GM19438 (cell line): Measurements from ENCODE around the gene GPR146.

ENCODE experiments used
- ATAC-seq: cut with Tn5 transposase; IDR thresholded peaks from one replicate; pipeline ENCODE4 v1.9.1; 2021; ENCODE audit warnings: low read depth; ENCODE audit not compliant: unreplicated experiment

Gene GPR146

DNA sequence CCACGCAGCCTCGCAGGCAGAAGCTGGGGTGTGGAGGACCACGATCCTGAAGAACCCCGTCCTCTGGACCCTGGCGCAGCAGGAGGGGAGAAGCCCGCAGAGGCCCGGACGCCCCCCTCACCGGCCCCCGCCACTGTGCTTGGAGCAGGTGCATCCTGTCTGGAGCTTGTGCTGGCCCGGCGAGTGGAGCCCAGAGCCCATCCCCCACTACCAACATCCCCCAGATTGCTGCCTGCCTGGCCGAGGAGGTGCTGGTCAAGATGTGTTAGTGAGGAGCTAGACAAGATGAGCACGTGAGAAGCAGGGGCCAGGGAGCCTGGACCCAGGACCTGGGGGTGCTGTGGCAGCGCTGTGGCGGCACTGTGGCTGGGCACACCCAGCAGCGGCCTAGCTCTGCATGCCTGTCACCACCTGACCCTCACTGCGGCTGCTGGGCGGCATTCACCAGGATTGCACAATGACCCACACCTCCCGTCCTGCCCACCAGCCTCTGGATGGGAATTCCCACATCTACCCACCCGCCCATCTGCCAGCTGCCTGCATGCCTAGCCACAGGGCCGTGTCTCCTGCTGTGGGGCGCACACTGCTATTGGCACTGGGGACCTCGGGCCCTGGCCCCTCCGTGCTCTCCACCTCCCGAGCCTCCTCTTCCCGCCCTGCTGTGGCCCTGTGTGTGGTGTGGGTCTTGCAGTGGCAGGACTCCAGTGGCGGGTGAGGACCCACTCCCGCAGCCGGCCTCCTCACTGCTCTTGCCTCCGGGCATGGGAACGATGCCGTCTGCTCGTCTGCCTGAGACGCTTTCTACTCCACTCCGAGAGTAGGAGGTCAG lies 11.8 kb downstream of the GPR146 start:
- ATAC-seq: no peak

DNA sequence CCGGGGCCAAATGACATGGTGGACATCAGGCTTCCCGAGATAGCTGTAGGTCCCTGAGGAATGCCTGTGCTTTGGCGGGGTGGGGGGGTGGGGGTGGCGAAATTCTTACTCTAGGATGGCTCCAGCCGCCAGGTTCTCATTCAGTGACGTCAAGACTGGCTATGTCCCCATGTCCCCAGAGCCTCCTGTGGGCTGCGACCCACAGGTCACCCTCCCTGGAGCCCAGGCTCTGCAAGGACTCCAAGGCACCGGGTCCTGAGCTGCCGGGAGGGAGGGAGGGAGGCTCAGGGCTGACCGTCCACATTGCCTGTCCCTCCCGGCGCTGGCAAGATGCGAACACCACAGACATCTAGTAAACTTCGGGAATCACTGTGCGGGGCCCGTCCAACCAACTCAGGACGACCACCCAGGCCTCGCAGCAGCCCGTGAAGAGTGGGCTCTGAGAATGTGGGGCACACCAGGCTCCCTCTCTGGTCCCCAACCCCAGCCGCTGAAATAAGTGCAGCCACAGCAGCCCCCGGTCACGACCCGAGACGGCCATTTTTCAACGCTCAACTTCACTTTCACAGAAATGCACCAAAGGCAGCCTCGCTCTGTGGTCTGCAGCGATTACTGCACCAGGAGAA lies 12.6 kb downstream of the GPR146 start:
- no peak for ATAC-seq

DNA sequence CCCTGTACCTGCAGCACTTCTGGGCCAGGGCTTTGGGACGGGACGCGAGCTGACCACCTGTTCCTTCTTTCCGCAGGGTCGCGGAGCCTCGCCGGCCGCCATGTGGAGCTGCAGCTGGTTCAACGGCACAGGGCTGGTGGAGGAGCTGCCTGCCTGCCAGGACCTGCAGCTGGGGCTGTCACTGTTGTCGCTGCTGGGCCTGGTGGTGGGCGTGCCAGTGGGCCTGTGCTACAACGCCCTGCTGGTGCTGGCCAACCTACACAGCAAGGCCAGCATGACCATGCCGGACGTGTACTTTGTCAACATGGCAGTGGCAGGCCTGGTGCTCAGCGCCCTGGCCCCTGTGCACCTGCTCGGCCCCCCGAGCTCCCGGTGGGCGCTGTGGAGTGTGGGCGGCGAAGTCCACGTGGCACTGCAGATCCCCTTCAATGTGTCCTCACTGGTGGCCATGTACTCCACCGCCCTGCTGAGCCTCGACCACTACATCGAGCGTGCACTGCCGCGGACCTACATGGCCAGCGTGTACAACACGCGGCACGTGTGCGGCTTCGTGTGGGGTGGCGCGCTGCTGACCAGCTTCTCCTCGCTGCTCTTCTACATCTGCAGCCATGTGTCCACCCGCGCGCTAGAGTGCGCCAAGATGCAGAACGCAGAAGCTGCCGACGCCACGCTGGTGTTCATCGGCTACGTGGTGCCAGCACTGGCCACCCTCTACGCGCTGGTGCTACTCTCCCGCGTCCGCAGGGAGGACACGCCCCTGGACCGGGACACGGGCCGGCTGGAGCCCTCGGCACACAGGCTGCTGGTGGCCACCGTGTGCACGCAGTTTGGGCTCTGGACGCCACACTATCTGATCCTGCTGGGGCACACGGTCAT lies 13.3 kb downstream of the GPR146 start:
- ATAC-seq: no peak

DNA sequence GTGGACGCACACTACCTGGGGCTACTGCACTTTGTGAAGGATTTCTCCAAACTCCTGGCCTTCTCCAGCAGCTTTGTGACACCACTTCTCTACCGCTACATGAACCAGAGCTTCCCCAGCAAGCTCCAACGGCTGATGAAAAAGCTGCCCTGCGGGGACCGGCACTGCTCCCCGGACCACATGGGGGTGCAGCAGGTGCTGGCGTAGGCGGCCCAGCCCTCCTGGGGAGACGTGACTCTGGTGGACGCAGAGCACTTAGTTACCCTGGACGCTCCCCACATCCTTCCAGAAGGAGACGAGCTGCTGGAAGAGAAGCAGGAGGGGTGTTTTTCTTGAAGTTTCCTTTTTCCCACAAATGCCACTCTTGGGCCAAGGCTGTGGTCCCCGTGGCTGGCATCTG lies 14.0 kb downstream of the GPR146 start:
- no peak for ATAC-seq

DNA sequence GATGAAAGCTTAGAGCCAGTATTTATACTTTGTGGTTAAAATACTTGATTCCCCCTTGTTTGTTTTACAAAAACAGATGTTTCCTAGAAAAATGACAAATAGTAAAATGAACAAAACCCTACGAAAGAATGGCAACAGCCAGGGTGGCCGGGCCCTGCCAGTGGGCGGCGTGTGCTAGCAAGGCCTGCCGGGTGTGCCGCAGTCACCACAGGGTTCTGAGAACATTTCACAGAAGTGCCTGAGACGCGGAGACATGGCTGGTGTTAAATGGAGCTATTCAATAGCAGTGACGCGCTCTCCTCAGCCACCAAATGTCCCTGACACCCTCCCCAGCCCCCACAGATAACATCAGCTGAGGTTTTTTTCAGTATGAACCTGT lies 14.5 kb downstream of the GPR146 start:
- no peak for ATAC-seq

DNA sequence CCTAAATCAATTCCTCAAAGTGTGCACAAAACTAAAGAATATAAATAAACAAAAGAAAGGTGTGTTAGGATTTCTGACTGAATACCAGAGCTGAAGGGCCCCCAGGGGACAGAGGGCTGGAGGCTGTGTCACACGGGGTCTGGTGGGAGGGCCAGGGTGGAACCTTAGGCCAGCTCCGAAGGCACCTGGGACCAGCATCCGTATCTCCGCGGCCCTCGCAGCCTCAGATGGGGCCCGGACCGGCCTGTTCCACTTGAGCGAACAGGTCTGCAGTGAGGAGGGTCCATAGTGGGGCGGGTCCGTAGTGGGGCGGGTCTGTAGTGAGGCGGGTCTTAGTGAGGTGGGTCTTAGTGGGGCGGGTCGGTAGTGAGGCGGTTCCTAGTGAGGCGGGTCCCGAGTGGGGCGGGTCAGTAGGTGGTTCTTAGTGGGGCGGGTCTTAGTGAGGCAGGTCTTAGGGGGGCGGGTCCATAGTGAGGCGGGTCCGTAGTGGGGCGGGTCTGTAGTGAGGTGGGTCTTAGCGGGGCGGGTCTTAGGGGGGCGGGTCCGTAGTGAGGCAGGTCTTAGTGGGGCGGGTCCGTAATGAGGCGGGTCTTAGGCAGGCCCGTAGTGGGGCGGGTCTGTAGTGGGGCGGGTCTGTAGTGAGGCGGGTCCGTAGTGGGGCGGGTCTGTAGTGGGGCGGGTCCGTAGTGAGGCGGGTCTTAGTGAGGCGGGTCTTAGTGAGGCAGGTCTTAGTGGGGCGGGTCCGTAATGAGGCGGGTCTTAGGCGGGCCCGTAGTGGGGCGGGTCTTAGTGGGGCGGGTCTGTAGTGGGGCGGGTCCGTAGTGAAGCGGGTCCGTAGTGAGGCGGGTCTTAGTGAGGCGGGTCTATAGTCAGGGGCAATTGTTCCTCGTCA lies 15.1 kb downstream of the GPR146 start:
- ATAC-seq: no peak

DNA sequence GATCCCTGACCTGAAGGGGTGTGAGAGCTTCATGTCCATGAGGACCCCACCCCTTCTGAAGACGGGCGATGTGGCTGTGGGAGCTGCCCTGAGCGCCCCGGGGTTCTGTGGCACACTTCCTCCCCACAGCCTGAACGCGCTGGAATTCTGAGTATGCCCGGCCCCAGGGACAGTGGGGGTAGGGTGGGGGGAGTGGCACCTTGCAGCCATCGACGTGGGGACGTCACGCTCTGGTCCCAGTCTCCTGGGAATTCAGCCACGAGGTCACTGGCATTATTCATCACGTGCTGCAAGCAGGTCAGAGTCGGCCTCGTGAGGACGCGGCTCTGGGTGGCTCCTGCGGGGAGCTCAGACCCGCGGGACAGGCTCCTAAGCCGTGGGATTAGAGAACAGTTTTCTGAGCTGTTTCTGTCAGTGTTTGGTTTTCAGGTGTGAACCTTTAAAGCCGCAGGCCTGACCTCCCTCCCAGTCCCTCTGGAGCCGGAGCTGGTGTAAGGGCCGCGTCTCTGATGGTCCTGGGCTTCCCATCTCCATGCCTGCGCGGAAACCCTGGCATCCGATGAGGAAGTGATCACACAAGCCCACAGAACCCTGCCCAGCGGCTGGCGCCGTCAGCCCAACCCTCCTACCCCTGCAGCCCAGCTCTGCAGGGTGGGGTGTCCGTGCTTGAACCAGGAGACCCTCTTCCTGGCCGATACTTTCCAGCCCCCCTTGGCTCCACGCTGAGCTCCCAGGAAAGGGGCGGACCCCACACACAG lies 16.1 kb downstream of the GPR146 start:
- no peak for ATAC-seq

DNA sequence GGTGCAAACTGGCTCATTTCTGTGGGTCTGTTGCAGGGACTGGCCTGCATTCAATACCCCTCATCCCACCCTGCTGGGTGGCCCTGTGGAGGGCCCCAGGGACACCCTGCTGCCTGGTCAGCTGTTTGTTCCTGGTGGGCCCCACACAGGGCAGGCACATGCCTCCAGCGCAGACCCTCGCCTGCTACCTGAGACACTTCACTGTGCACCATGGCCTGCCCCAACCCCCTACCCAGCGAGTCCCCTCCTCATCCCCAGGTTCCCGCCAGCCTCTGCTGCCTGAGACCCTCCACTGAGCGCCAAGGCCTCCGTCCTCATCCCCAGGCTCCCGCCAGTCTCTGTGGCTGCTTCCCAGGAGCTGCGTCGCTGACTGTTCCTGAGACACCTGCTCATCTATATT lies 16.8 kb downstream of the GPR146 start:
- no peak for ATAC-seq

DNA sequence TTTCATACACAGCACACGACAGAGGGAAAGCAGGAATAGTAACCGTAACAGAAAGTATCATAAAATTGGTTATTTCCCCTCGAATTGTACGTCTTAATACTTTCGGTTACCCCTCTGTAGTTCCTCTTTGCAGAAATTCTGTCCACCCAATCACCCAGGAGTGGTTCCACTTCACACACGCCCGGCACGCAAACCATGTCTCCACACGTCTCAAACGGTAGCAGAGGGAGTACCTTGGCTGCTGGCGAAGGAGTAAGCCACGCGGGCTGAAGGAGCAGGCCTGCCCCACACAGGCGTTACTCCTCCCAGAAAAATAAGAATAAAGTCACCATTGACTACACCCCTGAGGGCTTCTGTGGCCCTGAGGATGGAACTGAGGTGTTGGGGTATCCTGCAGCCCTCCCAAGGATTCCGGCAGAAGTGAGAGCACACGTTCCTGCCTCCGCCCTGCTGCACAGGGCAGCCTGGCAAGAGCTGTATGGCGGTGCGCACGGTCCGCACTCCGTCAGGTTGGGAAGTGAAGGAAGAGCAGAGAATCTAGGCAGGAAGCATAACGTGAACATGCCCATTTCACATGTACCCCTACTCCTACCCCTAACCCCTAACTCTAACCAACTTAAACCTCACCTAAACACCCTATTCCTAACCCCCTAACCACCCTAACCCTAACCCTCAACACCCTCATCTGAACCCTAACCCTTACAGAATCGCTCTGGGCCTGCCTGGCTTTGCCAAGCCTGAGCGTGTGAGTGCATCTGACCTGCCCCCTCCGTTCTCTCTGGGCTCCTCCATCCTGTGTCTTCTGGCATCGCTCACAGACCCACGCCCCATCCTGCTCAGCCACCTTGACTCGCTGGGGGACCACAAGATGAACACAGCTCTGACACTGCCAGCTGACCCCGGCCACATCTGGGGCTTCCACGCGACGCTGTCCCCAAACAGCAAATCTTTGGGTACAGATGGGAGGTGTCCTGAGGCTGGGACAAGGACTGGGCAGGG lies 18.2 kb downstream of the GPR146 start:
- ATAC-seq: peak; percentile 46

DNA sequence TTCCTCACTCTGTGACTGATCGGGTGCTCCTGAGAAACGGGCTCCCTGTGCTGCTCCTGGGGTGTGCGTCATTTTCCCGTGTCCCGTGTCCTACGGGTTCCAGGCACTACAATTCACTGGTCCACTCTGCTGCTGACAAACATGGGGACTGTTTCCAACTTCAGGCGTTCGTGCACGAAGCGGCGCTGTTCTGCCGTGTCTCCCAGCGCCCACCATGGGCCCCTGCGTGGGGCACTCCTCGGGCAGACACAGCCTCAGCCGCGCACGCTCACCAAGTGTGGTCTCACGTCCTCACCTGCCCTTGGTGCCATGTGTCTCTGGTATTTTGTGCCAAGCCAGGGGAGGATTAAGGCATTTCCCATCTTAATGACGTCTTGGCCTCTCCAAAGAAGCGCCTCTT lies 19.0 kb downstream of the GPR146 start:
- no peak for ATAC-seq

DNA sequence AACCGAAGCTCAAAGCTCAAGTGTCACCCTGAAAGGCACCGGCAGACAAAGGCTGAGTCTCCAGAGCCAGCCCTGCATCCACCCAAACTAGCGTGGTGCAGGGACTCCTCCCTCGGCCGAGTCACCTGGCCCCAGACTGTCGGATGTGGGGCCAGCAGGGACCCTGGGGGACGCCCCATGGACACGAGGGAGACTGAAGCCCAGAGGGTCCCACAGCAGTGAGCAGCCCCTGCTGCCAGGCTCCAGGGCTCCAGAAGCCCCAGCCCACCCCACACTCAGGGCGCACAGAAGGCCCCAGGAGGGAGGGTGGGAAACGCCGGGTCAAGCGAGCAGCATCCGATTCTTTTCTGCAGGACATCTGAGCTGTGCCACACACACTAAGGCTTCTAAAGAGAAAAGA lies 20.2 kb downstream of the GPR146 start:
- ATAC-seq: no peak

DNA sequence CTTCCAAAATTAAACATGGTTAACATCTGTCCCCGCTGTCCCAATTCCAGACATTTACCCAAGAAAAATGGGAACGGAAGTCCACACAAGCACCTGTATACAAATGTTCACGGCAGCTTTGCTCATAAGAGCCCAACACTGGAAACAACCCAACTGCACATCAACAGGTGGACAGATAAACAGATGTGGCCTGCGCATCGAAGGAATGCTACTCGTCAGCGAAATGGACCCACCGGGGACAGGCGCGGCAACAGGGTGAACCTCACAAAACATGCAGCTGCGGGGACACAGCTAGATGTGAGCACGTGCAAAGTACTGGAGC lies 20.9 kb downstream of the GPR146 start:
- no peak for ATAC-seq

DNA sequence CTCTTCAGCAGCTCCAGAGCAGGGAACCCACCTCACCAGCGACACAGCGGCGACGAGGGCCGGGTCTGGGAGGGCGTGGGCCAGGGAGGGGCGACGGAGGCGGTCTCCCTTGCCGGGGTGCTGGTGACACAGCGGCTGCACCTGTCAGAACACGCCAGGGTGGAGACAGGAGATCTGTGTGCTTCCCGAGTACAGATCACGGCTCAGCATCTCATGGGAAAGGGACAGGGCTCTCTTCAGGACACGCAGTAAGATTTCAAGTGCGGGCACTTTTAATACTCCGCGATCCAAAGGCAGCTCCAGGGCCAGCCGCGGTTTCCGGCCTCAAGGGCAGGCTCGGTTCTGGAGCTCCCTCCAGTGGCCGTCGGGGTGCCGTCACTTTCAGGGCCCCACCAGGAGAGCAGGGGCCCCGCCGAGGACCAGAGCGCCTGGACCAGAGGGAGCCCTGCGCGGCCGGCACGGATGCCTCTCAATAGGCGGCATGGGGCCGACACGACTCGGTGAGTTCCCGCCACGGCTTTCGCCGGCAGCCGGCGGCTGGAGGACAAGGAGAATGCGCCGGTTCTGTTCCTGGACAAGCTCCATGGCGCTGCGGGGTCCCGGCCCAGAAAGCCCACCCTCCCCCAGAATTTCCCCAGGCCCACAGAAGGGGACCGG lies 21.4 kb downstream of the GPR146 start:
- peak; percentile 55 for ATAC-seq

DNA sequence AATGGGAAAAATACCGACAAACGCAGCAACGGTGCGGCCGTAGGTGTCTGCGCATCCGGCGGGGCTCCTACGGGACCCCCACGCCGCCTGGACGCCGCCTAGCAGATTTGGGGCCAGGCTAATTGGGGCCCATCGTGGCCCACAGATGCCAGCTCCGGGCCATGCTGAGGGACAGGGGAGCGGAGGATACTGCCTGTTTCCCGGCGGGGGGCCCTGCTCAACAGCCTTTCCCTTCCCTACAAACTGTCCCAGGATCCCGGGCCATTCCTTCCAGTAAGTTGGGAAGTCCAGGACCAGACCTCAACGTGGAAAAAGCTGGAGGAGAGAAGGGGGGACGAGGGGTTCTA lies 21.9 kb downstream of the GPR146 start:
- ATAC-seq: no peak

DNA sequence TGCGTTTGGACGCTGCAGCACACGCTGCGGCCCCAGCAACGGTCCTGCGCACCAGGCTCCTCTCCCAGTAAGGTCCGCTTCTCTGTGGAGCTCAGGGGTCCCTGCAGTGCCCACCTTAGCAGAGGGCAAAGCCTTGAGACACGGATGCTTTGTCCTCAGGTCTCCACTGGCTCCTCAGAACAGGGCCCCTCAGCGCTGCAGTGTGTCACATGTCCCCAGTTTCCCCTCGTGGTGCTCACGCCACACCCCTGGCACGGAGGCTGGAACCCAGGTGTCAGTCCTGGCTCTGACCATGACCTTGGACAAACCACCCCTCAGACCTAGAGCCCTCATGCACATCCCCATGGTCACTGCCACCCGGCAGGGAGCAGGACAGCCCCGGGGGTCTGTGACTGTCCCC lies 23.7 kb downstream of the GPR146 start:
- ATAC-seq: no peak

DNA sequence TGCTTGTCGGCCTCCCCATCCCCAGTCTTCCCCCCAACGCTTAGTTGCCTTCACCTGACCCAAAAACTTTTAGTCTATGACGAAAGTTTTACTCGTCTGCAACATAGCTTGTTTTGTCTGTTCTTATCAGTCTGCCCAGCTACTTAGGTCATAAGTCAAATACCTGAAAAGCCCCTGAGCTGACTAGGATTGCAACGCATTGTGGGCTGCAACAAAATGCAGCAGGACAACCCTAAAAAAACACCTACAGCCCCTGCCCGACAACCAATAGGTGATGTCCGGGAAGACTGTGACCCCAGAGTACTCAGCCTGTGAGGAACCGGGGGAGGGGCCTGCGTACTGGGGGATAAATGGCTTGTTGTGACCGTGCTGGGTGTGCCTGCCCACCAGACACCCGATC lies 24.3 kb downstream of the GPR146 start:
- ATAC-seq: no peak

DNA sequence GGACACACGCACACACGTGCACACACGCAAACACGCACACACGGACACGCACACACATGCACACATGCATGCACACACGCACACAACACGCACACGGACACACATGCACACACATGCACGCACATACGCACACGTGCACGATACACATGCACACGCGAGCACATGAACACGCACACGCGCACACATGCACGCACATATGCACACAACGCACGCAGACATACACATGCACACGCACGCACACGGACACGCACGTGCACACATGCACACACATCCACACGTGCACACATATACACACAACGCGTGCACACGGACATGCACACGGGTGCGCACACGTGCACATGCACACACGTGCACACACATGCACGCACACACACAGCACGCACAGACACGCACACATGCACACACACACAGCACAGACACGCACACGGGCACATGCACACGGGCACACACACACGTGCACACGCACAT lies 26.2 kb downstream of the GPR146 start:
- no peak for ATAC-seq

DNA sequence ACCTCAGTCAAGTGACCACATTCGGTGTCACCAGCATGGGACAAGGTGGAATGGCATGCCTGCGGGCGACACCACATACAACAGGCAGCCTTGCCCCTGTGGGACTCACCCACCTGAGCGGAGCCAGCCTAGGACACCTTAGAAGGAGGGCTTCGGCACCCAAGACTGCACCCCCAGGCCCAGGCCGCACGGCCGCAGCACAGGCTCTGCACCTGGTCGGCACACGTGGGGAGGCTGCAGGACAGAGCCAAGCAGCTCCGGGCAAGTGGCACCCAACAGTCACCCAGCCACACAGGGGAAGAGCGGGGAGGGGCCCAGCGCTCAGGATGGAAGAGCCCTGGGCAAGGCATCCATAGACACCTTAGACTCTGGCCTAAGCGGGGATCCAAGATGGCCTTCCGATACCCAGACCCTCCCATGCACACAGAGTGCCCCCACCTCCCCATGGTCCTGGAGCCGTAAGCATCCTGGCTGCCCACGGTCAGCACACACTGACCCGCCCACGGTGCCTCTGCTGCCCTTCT lies 27.4 kb downstream of the GPR146 start:
- ATAC-seq: no peak
